ENCODE measurements around the gene XRCC5. TPM values are rescaled to one million over a fixed set of nuclear protein-coding genes. Genes with fewer than 3 reads are reported as not detected.

The XRCC5 gene
- total and polyA plus RNA-seq, 2 of the 8 experiments (the other 6 are each of a cell fraction or from before 2014, with no cell fraction given), result 308 to 644 TPM

DNA sequence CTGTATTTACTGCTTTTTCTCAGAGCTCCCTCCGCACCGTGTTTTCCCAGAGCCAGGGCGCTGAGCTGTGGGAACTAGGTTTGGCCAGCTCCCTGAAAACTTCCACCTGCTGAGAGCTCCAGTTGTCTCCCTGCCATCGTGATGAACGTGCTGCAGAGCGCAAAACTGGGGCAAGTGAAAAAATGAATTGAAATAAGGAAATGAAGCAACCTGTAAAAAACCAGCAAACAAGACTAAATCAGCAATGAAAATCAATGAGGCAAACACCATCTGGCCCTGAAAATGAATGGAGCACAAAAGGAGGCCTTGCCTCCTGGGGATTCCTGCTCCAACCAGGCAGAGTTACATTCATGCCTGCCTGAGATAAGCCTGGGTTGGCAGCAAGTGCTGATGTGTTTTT lies 133.2 kb downstream of the XRCC5 start:
- no peak overlapping the region for H3K4me3 ChIP-seq (ENCODE audit: extremely low read depth in 1 of 4, insufficient read depth in 2 of 4, low read depth in 3 of 4, low read length in 4 of 4)
- WGBS, 2 experiments (ENCODE audit: extremely low coverage in 1 of 2, insufficient coverage in 1 of 2, insufficient read length in 1 of 2, insufficient replicate concordance in 2 of 2, low coverage in 1 of 2, low lambda C conversion rate in 2 of 2, missing lambda C conversion rate in 1 of 2), result 75% methylated on average over 6 of the region's 6 CpGs; no CpG with 5 or more reads in 1 of the 2 experiments
- no peak for FAIRE-seq
- H4K91ac ChIP-seq (replicated peaks; ENCODE audit: insufficient read length, low read length), result no peak overlapping the region
- no peak overlapping the region for H3K14ac ChIP-seq (ENCODE audit: insufficient read length)
- ChIA-PET CTCF (ENCODE audit: partially characterized antibody) (interaction anchor here (0.7 to 1.5 kb wide), 4 partner anchors 9 to 150 kb away, joined by 3 to 4 read pairs (median 3); no protein-coding TSS in a partner anchor), POLR2A (ENCODE audit: partially characterized antibody) (interaction anchor here (1.1 kb wide), 1 partner anchor 21 kb away, joined by 3 read pairs; no protein-coding TSS in a partner anchor)
- H3K79me1 ChIP-seq (ENCODE audit: low read depth, low read length), result no peaks in the 10 kb centered on the region
- no peaks in the 10 kb centered on the region for H3K27me3 ChIP-seq (replicated peaks in 1 of 4; ENCODE audit: control insufficient read depth in 3 of 4, extremely low read depth in 1 of 4, insufficient read depth in 3 of 4, low read length in 3 of 4)
- no peak overlapping the region for H3K18ac ChIP-seq (ENCODE audit: extremely low read depth, low read length)
- peak overlapping the region; percentile 99 for H2AFZ ChIP-seq (ENCODE audit: low read length)
- H2BK15ac ChIP-seq (ENCODE audit: low read length), result no peak overlapping the region
- no peak overlapping the region for H2BK20ac ChIP-seq (ENCODE audit: low read length)
- DNase-seq (ENCODE audit: low read depth in 1 of 2, low spot score in 2 of 2), result no peak
- H3K36me3 ChIP-seq (ENCODE audit: control insufficient read depth in 2 of 4, insufficient read depth in 4 of 4, low read length in 3 of 4), result no peaks in the 10 kb centered on the region
- no peak overlapping the region for H3K56ac ChIP-seq (replicated peaks; ENCODE audit: insufficient read length, low read depth, low read length)
- H3K27ac ChIP-seq (ENCODE audit: low read depth, low read length), result peak overlapping the region; percentile 6; the same call in 1 of the 2 replicates
- H3K23me2 ChIP-seq (ENCODE audit: low read depth, low read length), result no peaks in the 10 kb centered on the region
- H4K5ac ChIP-seq (ENCODE audit: insufficient read length, low read depth, low read length), result no peak overlapping the region
- H3K9me3 ChIP-seq (ENCODE audit: insufficient read depth in 2 of 2, low read depth in 1 of 2, low read length in 1 of 2), result no peaks in the 10 kb centered on the region
- H3K4me1 ChIP-seq (replicated peaks in 1 of 4; ENCODE audit: control insufficient read depth in 3 of 4, insufficient read depth in 4 of 4, low read length in 3 of 4), result peaks cover 3 to 9% (median 5%) of the 10 kb centered on the region in 4 experiments; a peak in 5 of 7 replicates
- no peak overlapping the region for H2BK12ac ChIP-seq (ENCODE audit: low read depth, low read length)
- TF ChIP-seq SRF (IDR thresholded peaks at IDR 0.05; ENCODE audit: low read depth, low read length) (no peak), SAP30 (IDR thresholded peaks at IDR 0.05; ENCODE audit: insufficient read depth, insufficient replicate concordance, low read length) (no peak), ASH2L (IDR thresholded peaks at IDR 0.05; ENCODE audit: low read length) (peak; percentile 20)
- TF ChIP-seq, protein P1, sequence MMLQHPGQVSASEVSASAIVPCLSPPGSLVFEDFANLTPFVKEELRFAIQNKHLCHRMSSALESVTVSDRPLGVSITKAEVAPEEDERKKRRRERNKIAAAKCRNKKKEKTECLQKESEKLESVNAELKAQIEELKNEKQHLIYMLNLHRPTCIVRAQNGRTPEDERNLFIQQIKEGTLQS (IDR thresholded peaks at IDR 0.05; ENCODE audit: insufficient read depth, low read depth, low read length), result no peak
- H4K8ac ChIP-seq (ENCODE audit: extremely low read depth, insufficient read depth, low read length), result no peak overlapping the region
- no peak overlapping the region for H3K23ac ChIP-seq (ENCODE audit: insufficient read length)
- H3K4ac ChIP-seq (replicated peaks; ENCODE audit: insufficient read length, low read depth, low read length), result no peak overlapping the region
- no peaks in the 10 kb centered on the region for H3K79me2 ChIP-seq (ENCODE audit: control insufficient read depth in 1 of 2, insufficient read depth in 2 of 2, low read length in 2 of 2)
- H3K9ac ChIP-seq (replicated peaks in 1 of 4; ENCODE audit: extremely low read depth in 1 of 4, low read depth in 3 of 4, low read length in 3 of 4), result no peak overlapping the region
- H4K20me1 ChIP-seq (replicated peaks in 1 of 2; ENCODE audit: control insufficient read depth in 1 of 2, insufficient read depth in 2 of 2, low read length in 2 of 2), result no peaks in the 10 kb centered on the region
- no peak overlapping the region for H2AK5ac ChIP-seq (ENCODE audit: low read depth, low read length)
- H2BK5ac ChIP-seq (ENCODE audit: low read depth, low read length), result no peak overlapping the region
- H3K4me2 ChIP-seq (ENCODE audit: insufficient read depth in 1 of 2, low read depth in 2 of 2, low read length in 2 of 2), result no peak overlapping the region; a peak in 2 of 4 replicates
- no peak overlapping the region for H2BK120ac ChIP-seq (replicated peaks; ENCODE audit: low read depth, low read length)

Data from H1 (cell line).